Peyer's patch (tissue), 4 donors: ENCODE results near the gene PRKCZ.

Experiments used
- CTCF ChIP-seq, 6 experiments: fragments of 450-650 bp in 4 of 6; fragments of 200-600 bp in 2 of 6; sonication (generic) in 1 of 6; IDR thresholded peaks; one replicate each; pipeline ENCODE4 v1.5.1; 2017 to 2019; ENCODE audit warnings: antibody characterized with exemption in 6 of 6, mild to moderate bottlenecking in 3 of 6, moderate library complexity in 1 of 6
- POLR2A ChIP-seq, 2 donors: fragments of 450-650 bp; IDR thresholded peaks; one replicate each; pipeline ENCODE4 v1.5.1; 2017; ENCODE audit warnings: antibody characterized with exemption in 2 of 2, mild to moderate bottlenecking in 2 of 2, moderate library complexity in 2 of 2

GRCh38 chr1:2209400-2210083 lies 159.3 kb downstream of the PRKCZ start:
- TF ChIP-seq CTCF (IDR thresholded peaks at IDR 0.05) (no peak), POLR2A (IDR thresholded peaks at IDR 0.05) (no peak)
